ENCODE results near the gene PORCN. TPM values are rescaled to one million over a fixed set of nuclear protein-coding genes. Genes with fewer than 3 reads are reported as not detected.

Gene PORCN
- total RNA-seq: 1 to 10 TPM in 1 of 2 donors, under 1 TPM in 1; 0.70 to 2.8 TPM
- polyA plus RNA-seq: 1 to 10 TPM; 2.8 to 4.9 TPM

DNA sequence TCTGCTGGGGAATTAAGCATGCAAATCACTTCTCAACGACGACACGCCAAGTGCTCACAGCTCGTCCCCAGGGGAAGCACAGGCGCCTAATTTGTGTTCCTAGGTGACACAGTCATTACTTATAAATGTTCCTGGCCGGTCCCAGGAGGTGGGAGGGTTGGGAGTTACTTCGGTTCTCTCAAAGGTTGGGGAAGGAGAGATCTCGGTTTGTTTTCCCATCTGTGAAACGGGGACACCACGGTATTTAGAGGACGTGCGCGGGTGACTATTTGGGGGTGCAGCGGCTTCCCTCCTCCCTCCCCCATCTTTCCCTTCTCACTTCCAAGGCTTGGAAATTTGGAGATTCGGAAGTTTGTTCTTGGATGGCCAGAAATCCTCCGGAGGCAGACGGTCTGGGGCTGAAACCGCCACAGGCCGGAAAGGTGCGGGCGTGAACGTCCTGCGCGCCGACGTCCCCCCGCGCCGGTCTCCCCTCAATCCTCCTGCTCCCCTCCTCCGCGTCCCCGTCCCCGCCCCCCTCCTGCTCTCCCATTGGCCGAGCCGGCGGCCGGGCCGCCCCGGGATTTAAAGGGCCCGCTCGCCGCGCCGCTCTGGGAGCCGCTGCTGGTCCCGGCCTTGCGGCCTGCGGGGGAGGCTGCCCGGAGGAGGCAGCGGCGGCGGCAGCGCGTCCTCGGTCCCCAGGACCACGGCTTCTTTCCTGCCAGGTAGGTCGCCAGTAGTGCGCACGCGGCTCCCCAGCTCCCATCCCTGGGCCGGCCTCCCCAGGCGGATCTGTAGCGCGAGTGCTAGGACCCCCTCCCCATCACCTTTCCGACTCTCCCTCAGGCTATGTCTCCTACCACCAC lies at the start of gene PORCN:
Gene PORCN (plus strand): TSS at position 593 of the 845 bp plus-strand sequence. CDS start 829 bp downstream, outside the sequence.
- Histone ChIP-seq H3K9ac (ENCODE audit: low read depth in 1 of 2, low read length in 2 of 2) (peak within 1 kb of the TSS; percentile 58 to 65), H3K9me3 (ENCODE audit: control insufficient read depth in 4 of 4, low read length in 3 of 4) (no peaks in the 10 kb centered on the region), H3K4me3 (ENCODE audit: low read depth in 1 of 3, low read length in 3 of 3) (peak within 1 kb of the TSS; percentile 49 to 77 (median 76)), H3K36me3 (ENCODE audit: control insufficient read depth in 4 of 4, insufficient read depth in 3 of 4, low read depth in 1 of 4, low read length in 3 of 4) (no peaks in the 10 kb centered on the region), H3K27me3 (ENCODE audit: control insufficient read depth in 4 of 4, insufficient read depth in 4 of 4, low read length in 3 of 4) (no peaks in the 10 kb centered on the region), H3K27ac (ENCODE audit: low read depth in 1 of 2, low read length in 2 of 2) (peak within 1 kb of the TSS; percentile 18 to 19), H3K4me1 (ENCODE audit: control insufficient read depth in 4 of 4, insufficient read depth in 4 of 4, low read length in 3 of 4) (peaks cover 0 to 14% (median 3%) of the 10 kb centered on the region in 4 donors)
- under 1% methylated on average over 65 of the region's 65 CpGs for WGBS
- no peak for TF ChIP-seq HNF4G (IDR thresholded peaks at IDR 0.05)
- no peak for TF ChIP-seq SP1 (IDR thresholded peaks at IDR 0.05)
- TF ChIP-seq, protein P1, sequence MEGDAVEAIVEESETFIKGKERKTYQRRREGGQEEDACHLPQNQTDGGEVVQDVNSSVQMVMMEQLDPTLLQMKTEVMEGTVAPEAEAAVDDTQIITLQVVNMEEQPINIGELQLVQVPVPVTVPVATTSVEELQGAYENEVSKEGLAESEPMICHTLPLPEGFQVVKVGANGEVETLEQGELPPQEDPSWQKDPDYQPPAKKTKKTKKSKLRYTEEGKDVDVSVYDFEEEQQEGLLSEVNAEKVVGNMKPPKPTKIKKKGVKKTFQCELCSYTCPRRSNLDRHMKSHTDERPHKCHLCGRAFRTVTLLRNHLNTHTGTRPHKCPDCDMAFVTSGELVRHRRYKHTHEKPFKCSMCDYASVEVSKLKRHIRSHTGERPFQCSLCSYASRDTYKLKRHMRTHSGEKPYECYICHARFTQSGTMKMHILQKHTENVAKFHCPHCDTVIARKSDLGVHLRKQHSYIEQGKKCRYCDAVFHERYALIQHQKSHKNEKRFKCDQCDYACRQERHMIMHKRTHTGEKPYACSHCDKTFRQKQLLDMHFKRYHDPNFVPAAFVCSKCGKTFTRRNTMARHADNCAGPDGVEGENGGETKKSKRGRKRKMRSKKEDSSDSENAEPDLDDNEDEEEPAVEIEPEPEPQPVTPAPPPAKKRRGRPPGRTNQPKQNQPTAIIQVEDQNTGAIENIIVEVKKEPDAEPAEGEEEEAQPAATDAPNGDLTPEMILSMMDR (IDR thresholded peaks at IDR 0.05; ENCODE audit: low read depth, low read length, missing input control): no peak
- TF ChIP-seq JUND (IDR thresholded peaks at IDR 0.05): no peak
- no peak for TF ChIP-seq FOXA1 (IDR thresholded peaks at IDR 0.05)
- TF ChIP-seq, protein P2, sequence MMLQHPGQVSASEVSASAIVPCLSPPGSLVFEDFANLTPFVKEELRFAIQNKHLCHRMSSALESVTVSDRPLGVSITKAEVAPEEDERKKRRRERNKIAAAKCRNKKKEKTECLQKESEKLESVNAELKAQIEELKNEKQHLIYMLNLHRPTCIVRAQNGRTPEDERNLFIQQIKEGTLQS (IDR thresholded peaks at IDR 0.05): no peak
- TF ChIP-seq TAF1 (conservative IDR thresholded peaks at IDR 0.05): no peak
- no peak for TF ChIP-seq RAD21 (IDR thresholded peaks at IDR 0.05)
- TF ChIP-seq EGR1 (IDR thresholded peaks at IDR 0.05; ENCODE audit: low read depth in 2 of 2): no peak
- peak; percentile 75 for DNase-seq (ENCODE audit: low spot score)

DNA sequence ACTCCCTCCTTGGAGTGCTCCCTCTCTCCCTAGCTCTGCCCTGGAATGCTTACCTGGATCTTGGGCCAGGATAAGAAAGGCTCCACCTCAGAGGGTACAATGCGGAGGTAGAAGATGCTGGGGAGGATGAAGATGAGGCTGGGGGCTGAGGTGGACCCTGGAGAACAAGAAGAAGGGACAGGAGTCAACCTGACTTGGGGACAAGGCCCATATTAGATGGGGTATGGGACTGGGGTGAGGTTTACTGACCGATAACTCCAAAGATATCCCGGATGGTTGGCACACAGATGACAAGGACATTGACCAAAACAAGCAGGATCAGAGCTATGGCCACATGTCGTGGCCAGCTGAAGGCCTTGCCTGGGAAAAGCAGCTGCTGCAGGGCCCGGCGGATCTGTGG lies 49.3 kb upstream of the PORCN start:
- no peak overlapping the region for H3K9ac ChIP-seq (ENCODE audit: low read depth in 1 of 2, low read length in 2 of 2)
- H3K4me3 ChIP-seq (ENCODE audit: low read depth in 1 of 3, low read length in 3 of 3): no peak overlapping the region
- H3K9me3 ChIP-seq (ENCODE audit: control insufficient read depth in 4 of 4, low read length in 3 of 4): no peaks in the 10 kb centered on the region
- no peaks in the 10 kb centered on the region for H3K27me3 ChIP-seq (ENCODE audit: control insufficient read depth in 4 of 4, insufficient read depth in 4 of 4, low read length in 3 of 4)
- TF ChIP-seq EGR1 (IDR thresholded peaks at IDR 0.05; ENCODE audit: low read depth in 2 of 2): no peak
- no peak for TF ChIP-seq NR2F2 (IDR thresholded peaks at IDR 0.05)
- no peak for TF ChIP-seq TAF1 (conservative IDR thresholded peaks at IDR 0.05)
- TF ChIP-seq, protein P3, sequence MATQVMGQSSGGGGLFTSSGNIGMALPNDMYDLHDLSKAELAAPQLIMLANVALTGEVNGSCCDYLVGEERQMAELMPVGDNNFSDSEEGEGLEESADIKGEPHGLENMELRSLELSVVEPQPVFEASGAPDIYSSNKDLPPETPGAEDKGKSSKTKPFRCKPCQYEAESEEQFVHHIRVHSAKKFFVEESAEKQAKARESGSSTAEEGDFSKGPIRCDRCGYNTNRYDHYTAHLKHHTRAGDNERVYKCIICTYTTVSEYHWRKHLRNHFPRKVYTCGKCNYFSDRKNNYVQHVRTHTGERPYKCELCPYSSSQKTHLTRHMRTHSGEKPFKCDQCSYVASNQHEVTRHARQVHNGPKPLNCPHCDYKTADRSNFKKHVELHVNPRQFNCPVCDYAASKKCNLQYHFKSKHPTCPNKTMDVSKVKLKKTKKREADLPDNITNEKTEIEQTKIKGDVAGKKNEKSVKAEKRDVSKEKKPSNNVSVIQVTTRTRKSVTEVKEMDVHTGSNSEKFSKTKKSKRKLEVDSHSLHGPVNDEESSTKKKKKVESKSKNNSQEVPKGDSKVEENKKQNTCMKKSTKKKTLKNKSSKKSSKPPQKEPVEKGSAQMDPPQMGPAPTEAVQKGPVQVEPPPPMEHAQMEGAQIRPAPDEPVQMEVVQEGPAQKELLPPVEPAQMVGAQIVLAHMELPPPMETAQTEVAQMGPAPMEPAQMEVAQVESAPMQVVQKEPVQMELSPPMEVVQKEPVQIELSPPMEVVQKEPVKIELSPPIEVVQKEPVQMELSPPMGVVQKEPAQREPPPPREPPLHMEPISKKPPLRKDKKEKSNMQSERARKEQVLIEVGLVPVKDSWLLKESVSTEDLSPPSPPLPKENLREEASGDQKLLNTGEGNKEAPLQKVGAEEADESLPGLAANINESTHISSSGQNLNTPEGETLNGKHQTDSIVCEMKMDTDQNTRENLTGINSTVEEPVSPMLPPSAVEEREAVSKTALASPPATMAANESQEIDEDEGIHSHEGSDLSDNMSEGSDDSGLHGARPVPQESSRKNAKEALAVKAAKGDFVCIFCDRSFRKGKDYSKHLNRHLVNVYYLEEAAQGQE (IDR thresholded peaks at IDR 0.05): no peak
- TF ChIP-seq HNF4G (IDR thresholded peaks at IDR 0.05): no peak
- no peak for TF ChIP-seq SP1 (IDR thresholded peaks at IDR 0.05)
- TF ChIP-seq RXRA (IDR thresholded peaks at IDR 0.05): no peak
- no peak for TF ChIP-seq HNF4A (conservative IDR thresholded peaks at IDR 0.05)
- TF ChIP-seq, protein P4, sequence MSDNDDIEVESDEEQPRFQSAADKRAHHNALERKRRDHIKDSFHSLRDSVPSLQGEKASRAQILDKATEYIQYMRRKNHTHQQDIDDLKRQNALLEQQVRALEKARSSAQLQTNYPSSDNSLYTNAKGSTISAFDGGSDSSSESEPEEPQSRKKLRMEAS (IDR thresholded peaks at IDR 0.05): no peak
- TF ChIP-seq, protein P2 (IDR thresholded peaks at IDR 0.05): no peak
- TF ChIP-seq RAD21 (IDR thresholded peaks at IDR 0.05): no peak
- TF ChIP-seq, protein P1 (IDR thresholded peaks at IDR 0.05; ENCODE audit: low read depth, low read length, missing input control): no peak
- no peak for TF ChIP-seq ZBTB33 (IDR thresholded peaks at IDR 0.05)
- no peak for TF ChIP-seq GABPA (IDR thresholded peaks at IDR 0.05 in 1 of 2, conservative IDR thresholded peaks at IDR 0.05 in 1 of 2)
- no peak for TF ChIP-seq FOXA1 (IDR thresholded peaks at IDR 0.05)
- no peak for TF ChIP-seq JUND (IDR thresholded peaks at IDR 0.05)
- TF ChIP-seq YY1 (IDR thresholded peaks at IDR 0.05): no peak
- no peak for TF ChIP-seq FOXA2 (IDR thresholded peaks at IDR 0.05)
- WGBS: 95% methylated on average over 6 of the region's 6 CpGs
- no peak for DNase-seq (ENCODE audit: low spot score)
- no peaks in the 10 kb centered on the region for H3K4me1 ChIP-seq (ENCODE audit: control insufficient read depth in 4 of 4, insufficient read depth in 4 of 4, low read length in 3 of 4)
- no peaks in the 10 kb centered on the region for H3K36me3 ChIP-seq (ENCODE audit: control insufficient read depth in 4 of 4, insufficient read depth in 3 of 4, low read depth in 1 of 4, low read length in 3 of 4)
- H3K27ac ChIP-seq (ENCODE audit: low read depth in 1 of 2, low read length in 2 of 2): no peak overlapping the region

All from liver (tissue), 9 donors.